ENCODE measurements around the gene SLC25A47.

SLC25A47 gene

GRCh38 chr14:100302616-100303015, 20.5 kb upstream of the SLC25A47 start:
- TF ChIP-seq CTCF (conservative IDR thresholded peaks at IDR 0.05; ENCODE audit: low read length): no peak
- no peak for TF ChIP-seq EZH2phosphoT487 (IDR thresholded peaks at IDR 0.05; ENCODE audit: borderline replicate concordance)
- H3K79me2 ChIP-seq (ENCODE audit: insufficient read depth, low read length): peaks cover 78% of the 10 kb centered on the region
- no peak overlapping the region for H3K4me3 ChIP-seq (ENCODE audit: low read length, poor library complexity, severe bottlenecking)
- peak overlapping the region; percentile 95 for H3K4me2 ChIP-seq (ENCODE audit: low read depth, low read length, poor library complexity, severe bottlenecking)
- peaks cover 12% of the 10 kb centered on the region; the same call in 1 of the 2 replicates for H3K36me3 ChIP-seq (ENCODE audit: insufficient read depth, low read length)
- no peak overlapping the region for H3K9ac ChIP-seq (ENCODE audit: low read depth, low read length, poor library complexity, severe bottlenecking)
- H3F3A ChIP-seq (ENCODE audit: low read depth): no peaks in the 10 kb centered on the region
- H4K20me1 ChIP-seq (ENCODE audit: insufficient read depth, low read length, poor library complexity, severe bottlenecking): peaks cover 34% of the 10 kb centered on the region
- no peaks in the 10 kb centered on the region for H3K27me3 ChIP-seq (ENCODE audit: insufficient read depth, low read length, poor library complexity, severe bottlenecking)
- H3K9me3 ChIP-seq (ENCODE audit: insufficient read depth, low read depth, low read length): no peaks in the 10 kb centered on the region
- H3K9me2 ChIP-seq (replicated peaks; ENCODE audit: low read depth, low read length): no peaks in the 10 kb centered on the region
- no peak overlapping the region for H2AFZ ChIP-seq (ENCODE audit: low read length)
- peaks cover 32% of the 10 kb centered on the region for H3K4me1 ChIP-seq (ENCODE audit: insufficient read depth, low read length, poor library complexity, severe bottlenecking)

GRCh38 chr14:100303179-100303578, 20.0 kb upstream of the SLC25A47 start:
- peaks cover 83% of the 10 kb centered on the region for H3K79me2 ChIP-seq (ENCODE audit: insufficient read depth, low read length)
- peak overlapping the region; percentile 95 for H3K4me2 ChIP-seq (ENCODE audit: low read depth, low read length, poor library complexity, severe bottlenecking)

GRCh38 chr14:100303925-100304324, 19.2 kb upstream of the SLC25A47 start:
- peak overlapping the region; percentile 95 for H3K4me2 ChIP-seq (ENCODE audit: low read depth, low read length, poor library complexity, severe bottlenecking)
- no peak for TF ChIP-seq EZH2phosphoT487 (IDR thresholded peaks at IDR 0.05; ENCODE audit: borderline replicate concordance)
- TF ChIP-seq CTCF (conservative IDR thresholded peaks at IDR 0.05; ENCODE audit: low read length): no peak
- H4K20me1 ChIP-seq (ENCODE audit: insufficient read depth, low read length, poor library complexity, severe bottlenecking): peaks cover 34% of the 10 kb centered on the region
- no peaks in the 10 kb centered on the region for H3K9me3 ChIP-seq (ENCODE audit: insufficient read depth, low read depth, low read length)
- H3K4me1 ChIP-seq (ENCODE audit: insufficient read depth, low read length, poor library complexity, severe bottlenecking): peaks cover 43% of the 10 kb centered on the region
- peaks cover under 1% of the 10 kb centered on the region; the same call in 1 of the 2 replicates for H3K36me3 ChIP-seq (ENCODE audit: insufficient read depth, low read length)
- H3K27me3 ChIP-seq (ENCODE audit: insufficient read depth, low read length, poor library complexity, severe bottlenecking): no peaks in the 10 kb centered on the region
- H3K9ac ChIP-seq (ENCODE audit: low read depth, low read length, poor library complexity, severe bottlenecking): no peak overlapping the region
- H2AFZ ChIP-seq (ENCODE audit: low read length): no peak overlapping the region
- H3K4me3 ChIP-seq (ENCODE audit: low read length, poor library complexity, severe bottlenecking): peak overlapping the region; percentile 89
- peaks cover 79% of the 10 kb centered on the region for H3K79me2 ChIP-seq (ENCODE audit: insufficient read depth, low read length)
- no peaks in the 10 kb centered on the region for H3K9me2 ChIP-seq (replicated peaks; ENCODE audit: low read depth, low read length)
- no peaks in the 10 kb centered on the region for H3F3A ChIP-seq (ENCODE audit: low read depth)

More at GRCh38 chr14:100303179-100303578, 20.0 kb upstream of the SLC25A47 start:
- peaks cover 37% of the 10 kb centered on the region for H3K4me1 ChIP-seq (ENCODE audit: insufficient read depth, low read length, poor library complexity, severe bottlenecking)
- peak; percentile 86 for TF ChIP-seq CTCF (conservative IDR thresholded peaks at IDR 0.05; ENCODE audit: low read length)
- no peak for TF ChIP-seq EZH2phosphoT487 (IDR thresholded peaks at IDR 0.05; ENCODE audit: borderline replicate concordance)
- H3K4me3 ChIP-seq (ENCODE audit: low read length, poor library complexity, severe bottlenecking): no peak overlapping the region
- no peaks in the 10 kb centered on the region for H3K27me3 ChIP-seq (ENCODE audit: insufficient read depth, low read length, poor library complexity, severe bottlenecking)
- H3K9ac ChIP-seq (ENCODE audit: low read depth, low read length, poor library complexity, severe bottlenecking): no peak overlapping the region
- no peaks in the 10 kb centered on the region for H3K9me2 ChIP-seq (replicated peaks; ENCODE audit: low read depth, low read length)
- H3K36me3 ChIP-seq (ENCODE audit: insufficient read depth, low read length): peaks cover 8% of the 10 kb centered on the region; the same call in 1 of the 2 replicates
- H4K20me1 ChIP-seq (ENCODE audit: insufficient read depth, low read length, poor library complexity, severe bottlenecking): peaks cover 34% of the 10 kb centered on the region
- H2AFZ ChIP-seq (ENCODE audit: low read length): no peak overlapping the region
- no peaks in the 10 kb centered on the region for H3F3A ChIP-seq (ENCODE audit: low read depth)
- no peaks in the 10 kb centered on the region for H3K9me3 ChIP-seq (ENCODE audit: insufficient read depth, low read depth, low read length)
